ENCODE measurements around the gene GBA2. TPM values are rescaled to one million over a fixed set of nuclear protein-coding genes. Genes with fewer than 3 reads are reported as not detected.

Gene GBA2
- total and polyA plus RNA-seq, 9 donors = 27.8 to 73.2 (median 44.5) TPM

GRCh38 chr9:35718721-35719511 is 30.1 kb downstream of the GBA2 start:
- no peak overlapping the region for H3K4me3 ChIP-seq
- H3K27me3 ChIP-seq = no peaks in the 10 kb centered on the region
- H3K27ac ChIP-seq = no peak overlapping the region
- no peak for TF ChIP-seq POLR2A (IDR thresholded peaks at IDR 0.05)
- no peak for TF ChIP-seq EP300 (IDR thresholded peaks at IDR 0.05)
- TF ChIP-seq, protein P1, sequence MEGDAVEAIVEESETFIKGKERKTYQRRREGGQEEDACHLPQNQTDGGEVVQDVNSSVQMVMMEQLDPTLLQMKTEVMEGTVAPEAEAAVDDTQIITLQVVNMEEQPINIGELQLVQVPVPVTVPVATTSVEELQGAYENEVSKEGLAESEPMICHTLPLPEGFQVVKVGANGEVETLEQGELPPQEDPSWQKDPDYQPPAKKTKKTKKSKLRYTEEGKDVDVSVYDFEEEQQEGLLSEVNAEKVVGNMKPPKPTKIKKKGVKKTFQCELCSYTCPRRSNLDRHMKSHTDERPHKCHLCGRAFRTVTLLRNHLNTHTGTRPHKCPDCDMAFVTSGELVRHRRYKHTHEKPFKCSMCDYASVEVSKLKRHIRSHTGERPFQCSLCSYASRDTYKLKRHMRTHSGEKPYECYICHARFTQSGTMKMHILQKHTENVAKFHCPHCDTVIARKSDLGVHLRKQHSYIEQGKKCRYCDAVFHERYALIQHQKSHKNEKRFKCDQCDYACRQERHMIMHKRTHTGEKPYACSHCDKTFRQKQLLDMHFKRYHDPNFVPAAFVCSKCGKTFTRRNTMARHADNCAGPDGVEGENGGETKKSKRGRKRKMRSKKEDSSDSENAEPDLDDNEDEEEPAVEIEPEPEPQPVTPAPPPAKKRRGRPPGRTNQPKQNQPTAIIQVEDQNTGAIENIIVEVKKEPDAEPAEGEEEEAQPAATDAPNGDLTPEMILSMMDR (IDR thresholded peaks at IDR 0.05) = no peak
- 86 to 89% (median 88%) methylated on average over 15 of the region's 15 CpGs for WGBS, 3 donors
- no peaks in the 10 kb centered on the region for H3K9me3 ChIP-seq
- H3K4me1 ChIP-seq (ENCODE audit: insufficient read depth) = no peaks in the 10 kb centered on the region
- intact Hi-C loops (cut with DNase I) = no loop called here
- no peaks in the 10 kb centered on the region for H3K36me3 ChIP-seq
- no peak for DNase-seq

DNA sequence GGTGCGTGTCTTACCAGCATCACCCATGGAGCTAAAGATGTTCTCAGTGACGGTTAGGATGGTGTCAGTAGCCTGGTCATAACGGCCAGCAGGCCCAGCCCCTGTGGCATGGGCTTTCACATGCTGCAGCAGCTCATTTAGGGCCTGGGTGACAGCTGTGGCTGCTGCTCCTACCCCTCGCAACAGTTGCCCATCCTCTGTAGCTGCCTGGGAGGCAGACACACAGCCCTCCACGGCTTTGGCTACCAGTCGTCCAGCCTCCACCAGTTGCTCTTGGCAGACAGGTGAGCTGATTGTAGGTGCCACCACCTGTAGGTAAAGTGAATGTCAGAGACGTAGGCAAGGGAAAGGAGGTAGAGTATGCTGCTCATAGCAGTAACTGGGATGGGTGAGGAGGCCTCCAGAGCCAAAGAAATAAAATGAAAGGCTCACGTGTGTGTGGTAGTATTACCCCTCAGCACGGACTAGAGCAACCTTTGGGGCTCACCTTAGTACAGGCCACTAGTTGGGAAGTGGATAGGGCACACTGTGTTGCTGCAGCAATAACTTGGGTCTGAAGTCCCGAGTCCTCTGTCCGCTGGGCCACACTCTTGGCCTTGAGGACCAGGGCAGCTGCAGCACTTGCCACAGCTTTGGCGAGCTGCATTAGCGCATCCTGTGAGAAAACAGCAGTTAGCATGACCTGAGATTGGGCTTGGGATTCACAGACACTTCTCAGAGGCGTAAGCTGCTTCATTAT is 31.7 kb downstream of the GBA2 start:
- DNase-seq = no peak
- no peak for TF ChIP-seq EP300 (IDR thresholded peaks at IDR 0.05)
- TF ChIP-seq, protein P1 (IDR thresholded peaks at IDR 0.05) = no peak
- no peak for TF ChIP-seq POLR2A (IDR thresholded peaks at IDR 0.05)
- no peak overlapping the region for H3K4me3 ChIP-seq
- H3K36me3 ChIP-seq = no peaks in the 10 kb centered on the region
- 83 to 86% (median 86%) methylated on average over 14 of the region's 14 CpGs for WGBS, 3 donors
- no peaks in the 10 kb centered on the region for H3K4me1 ChIP-seq (ENCODE audit: insufficient read depth)
- H3K9me3 ChIP-seq = no peaks in the 10 kb centered on the region
- H3K27ac ChIP-seq = no peak overlapping the region
- intact Hi-C loops (cut with DNase I) = no loop called here
- no peaks in the 10 kb centered on the region for H3K27me3 ChIP-seq

GRCh38 chr9:35716230-35716629 is 32.8 kb downstream of the GBA2 start:
- no peaks in the 10 kb centered on the region for H3K4me1 ChIP-seq (ENCODE audit: insufficient read depth)
- H3K9me3 ChIP-seq = no peaks in the 10 kb centered on the region
- intact Hi-C loops (cut with DNase I) = no loop called here
- no peaks in the 10 kb centered on the region for H3K27me3 ChIP-seq
- H3K36me3 ChIP-seq = no peaks in the 10 kb centered on the region
- DNase-seq = no peak
- H3K27ac ChIP-seq = no peak overlapping the region
- WGBS, 3 donors = 83 to 90% (median 89%) methylated on average over 4 of the region's 4 CpGs
- TF ChIP-seq, protein P1 (IDR thresholded peaks at IDR 0.05) = no peak
- no peak for TF ChIP-seq EP300 (IDR thresholded peaks at IDR 0.05)
- no peak for TF ChIP-seq POLR2A (IDR thresholded peaks at IDR 0.05)
- no peak overlapping the region for H3K4me3 ChIP-seq

DNA sequence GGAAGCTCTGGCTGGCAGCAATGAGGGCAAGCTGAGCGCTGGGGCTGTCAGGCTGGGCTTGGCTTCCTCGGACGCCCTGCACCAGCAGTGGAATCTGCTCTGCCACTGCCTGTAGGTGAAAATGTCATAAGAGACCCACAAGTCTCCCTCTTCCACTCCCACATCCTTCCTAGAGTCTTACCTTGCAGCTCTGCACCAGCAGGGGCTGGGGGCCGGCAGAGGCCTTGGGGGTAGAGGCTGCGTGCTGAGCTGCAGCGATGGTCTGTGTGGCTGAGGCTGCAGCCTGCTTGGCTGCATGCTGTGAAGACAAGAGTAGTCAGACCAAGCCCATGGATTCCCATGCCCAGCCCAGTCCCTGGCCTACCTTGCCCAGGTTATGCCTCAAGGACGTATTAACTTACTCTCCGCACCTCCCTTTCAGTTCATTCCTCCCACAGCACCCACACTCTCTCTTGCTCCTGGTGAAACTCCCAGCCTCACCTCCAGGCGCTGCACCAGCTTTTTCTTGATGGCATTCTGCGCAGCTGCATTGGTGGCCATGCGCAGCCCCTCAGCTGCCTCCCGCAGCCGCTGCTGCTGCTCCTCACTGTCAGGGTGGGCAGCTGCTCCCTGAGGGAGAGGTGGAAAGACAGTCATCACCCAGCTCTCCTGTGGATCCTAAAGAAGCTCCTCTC is 34.3 kb downstream of the GBA2 start:
- Histone ChIP-seq H3K4me3 (no peak overlapping the region), H3K27ac (no peak overlapping the region), H3K9me3 (no peaks in the 10 kb centered on the region), H3K36me3 (no peaks in the 10 kb centered on the region), H3K4me1 (ENCODE audit: insufficient read depth) (no peaks in the 10 kb centered on the region), H3K27me3 (no peaks in the 10 kb centered on the region)
- 89 to 94% (median 92%) methylated on average over 13 of the region's 13 CpGs for WGBS, 3 donors
- no peak for DNase-seq
- no peak for TF ChIP-seq EP300 (IDR thresholded peaks at IDR 0.05)
- TF ChIP-seq, protein P1 (IDR thresholded peaks at IDR 0.05) = no peak
- TF ChIP-seq POLR2A (IDR thresholded peaks at IDR 0.05) = no peak
- intact Hi-C loops (cut with DNase I) = no loop called here
